ENCODE results near the gene CDC23. TPM values are rescaled to one million over a fixed set of nuclear protein-coding genes. Genes with fewer than 3 reads are reported as not detected.

CDC23 gene
- total and polyA plus RNA-seq, 2 of the 8 experiments (the other 6 are each of a cell fraction or from before 2014, with no cell fraction given) = 32.6 to 45.7 TPM

DNA sequence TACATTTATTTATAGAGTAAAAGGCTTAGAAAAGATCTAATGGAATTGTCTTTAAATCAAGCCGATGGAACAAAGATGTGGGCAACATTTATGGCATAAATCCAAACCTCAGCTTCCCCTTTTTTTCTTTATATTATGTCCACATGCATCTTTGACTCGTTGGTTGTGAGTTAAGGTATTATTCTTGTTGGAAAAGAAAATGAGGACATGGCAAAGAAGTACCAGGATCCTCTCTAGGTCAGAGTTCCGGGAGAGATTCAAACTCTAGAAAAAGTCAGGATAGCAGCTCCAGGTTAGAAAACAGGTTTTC, 73.4 kb downstream of the CDC23 start:
- no peak overlapping the region for H2AK5ac ChIP-seq (ENCODE audit: low read depth, low read length)
- H2BK20ac ChIP-seq (ENCODE audit: low read length) = no peak overlapping the region
- no peaks in the 10 kb centered on the region for H3K79me1 ChIP-seq (ENCODE audit: low read depth, low read length)
- no peak overlapping the region for H4K5ac ChIP-seq (ENCODE audit: insufficient read length, low read depth, low read length)
- H3K4me2 ChIP-seq (ENCODE audit: insufficient read depth in 1 of 2, low read depth in 2 of 2, low read length in 2 of 2) = peak overlapping the region; percentile 64 to 73; a peak in 3 of 4 replicates
- H4K20me1 ChIP-seq (replicated peaks in 1 of 2; ENCODE audit: control insufficient read depth in 1 of 2, insufficient read depth in 2 of 2, low read length in 2 of 2) = no peaks in the 10 kb centered on the region
- H4K91ac ChIP-seq (replicated peaks; ENCODE audit: insufficient read length, low read length) = no peak overlapping the region
- DNase-seq (ENCODE audit: low read depth in 1 of 2, low spot score in 2 of 2) (no peak), FAIRE-seq (no peak)
- H4K8ac ChIP-seq (ENCODE audit: extremely low read depth, insufficient read depth, low read length) = no peak overlapping the region
- H2BK15ac ChIP-seq (ENCODE audit: low read length) = no peak overlapping the region
- ChIA-PET POLR2A (ENCODE audit: partially characterized antibody) (interaction anchor here (1.2 to 1.3 kb wide), 2 partner anchors 9 to 326 kb away, joined by 3 to 4 read pairs; partner anchors contain the start of gene EGR1), CTCF (ENCODE audit: partially characterized antibody) (interaction anchor here (0.6 to 2.8 kb wide), 7 partner anchors 22 to 221 kb away, joined by 3 to 10 read pairs (median 4); no protein-coding TSS in a partner anchor)
- H2BK12ac ChIP-seq (ENCODE audit: low read depth, low read length) = no peak overlapping the region
- no peak overlapping the region for H3K23ac ChIP-seq (ENCODE audit: insufficient read length)
- H3K4me1 ChIP-seq (replicated peaks in 1 of 4; ENCODE audit: control insufficient read depth in 3 of 4, insufficient read depth in 4 of 4, low read length in 3 of 4) = no peaks in the 10 kb centered on the region; a peak in 1 of 7 replicates
- H3K79me2 ChIP-seq (ENCODE audit: control insufficient read depth in 1 of 2, insufficient read depth in 2 of 2, low read length in 2 of 2) = no peaks in the 10 kb centered on the region
- no peak overlapping the region for H3K27ac ChIP-seq (ENCODE audit: low read depth, low read length)
- no peak overlapping the region for H3K56ac ChIP-seq (replicated peaks; ENCODE audit: insufficient read length, low read depth, low read length)
- H3K27me3 ChIP-seq (replicated peaks in 1 of 4; ENCODE audit: control insufficient read depth in 3 of 4, extremely low read depth in 1 of 4, insufficient read depth in 3 of 4, low read length in 3 of 4) = no peaks in the 10 kb centered on the region
- no peaks in the 10 kb centered on the region for H3K36me3 ChIP-seq (ENCODE audit: control insufficient read depth in 2 of 4, insufficient read depth in 4 of 4, low read length in 3 of 4)
- H2BK5ac ChIP-seq (ENCODE audit: low read depth, low read length) = no peak overlapping the region
- peaks cover 4% of the 10 kb centered on the region; the same call in 1 of the 2 replicates for H3K23me2 ChIP-seq (ENCODE audit: low read depth, low read length)
- peak overlapping the region; percentile 91 for H2AFZ ChIP-seq (ENCODE audit: low read length)
- H2BK120ac ChIP-seq (replicated peaks; ENCODE audit: low read depth, low read length) = no peak overlapping the region
- H3K9me3 ChIP-seq (ENCODE audit: insufficient read depth in 2 of 2, low read depth in 1 of 2, low read length in 1 of 2) = no peaks in the 10 kb centered on the region
- no peak overlapping the region for H3K18ac ChIP-seq (ENCODE audit: extremely low read depth, low read length)
- TF ChIP-seq ASH2L (IDR thresholded peaks at IDR 0.05; ENCODE audit: low read length) (no peak), POU5F1 (IDR thresholded peaks at IDR 0.05; ENCODE audit: low read depth, low read length) (no peak), JUN (IDR thresholded peaks at IDR 0.05; ENCODE audit: low read depth, low read length) (no peak)
- TF ChIP-seq, protein P1, sequence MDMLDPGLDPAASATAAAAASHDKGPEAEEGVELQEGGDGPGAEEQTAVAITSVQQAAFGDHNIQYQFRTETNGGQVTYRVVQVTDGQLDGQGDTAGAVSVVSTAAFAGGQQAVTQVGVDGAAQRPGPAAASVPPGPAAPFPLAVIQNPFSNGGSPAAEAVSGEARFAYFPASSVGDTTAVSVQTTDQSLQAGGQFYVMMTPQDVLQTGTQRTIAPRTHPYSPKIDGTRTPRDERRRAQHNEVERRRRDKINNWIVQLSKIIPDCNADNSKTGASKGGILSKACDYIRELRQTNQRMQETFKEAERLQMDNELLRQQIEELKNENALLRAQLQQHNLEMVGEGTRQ (IDR thresholded peaks at IDR 0.05; ENCODE audit: low read length) = no peak
- no peak overlapping the region for H3K9ac ChIP-seq (replicated peaks in 1 of 4; ENCODE audit: extremely low read depth in 1 of 4, low read depth in 3 of 4, low read length in 3 of 4)
- H3K14ac ChIP-seq (ENCODE audit: insufficient read length) = no peak overlapping the region
- WGBS, 2 experiments (ENCODE audit: extremely low coverage in 1 of 2, insufficient coverage in 1 of 2, insufficient read length in 1 of 2, insufficient replicate concordance in 2 of 2, low coverage in 1 of 2, low lambda C conversion rate in 2 of 2, missing lambda C conversion rate in 1 of 2) = 71% methylated on average over 3 of the region's 3 CpGs; no CpG with 5 or more reads in 1 of the 2 experiments
- H3K4ac ChIP-seq (replicated peaks; ENCODE audit: insufficient read length, low read depth, low read length) = no peak overlapping the region
- peak overlapping the region in 1 of 4 experiments; percentile 70; a peak in 2 of 8 replicates for H3K4me3 ChIP-seq (ENCODE audit: extremely low read depth in 1 of 4, insufficient read depth in 2 of 4, low read depth in 3 of 4, low read length in 4 of 4)
